ENCODE results near the gene TGIF2. TPM values are rescaled to one million over a fixed set of nuclear protein-coding genes. Genes with fewer than 3 reads are reported as not detected.
"Not testable (repeated sequence)": the region's sequence is repeated elsewhere in the genome, so short reads cannot be mapped to it uniquely, and the experiment has no call there.

The TGIF2 gene
- total and polyA plus RNA-seq, 7 experiments from 2014 or later: 32.1 to 44.3 (median 37.7) TPM

GRCh38 chr20:36634342-36634741 lies 60.9 kb downstream of the TGIF2 start:
- H3K27ac Mint-ChIP-seq: peak overlapping the region in 7 of 9 donors; percentile 75 to 96 (median 86)
- ATAC-seq (no peak), DNase-seq (no peak)
- intact Hi-C loops (cut with micrococcal nuclease): no loop called here
- peaks cover 10 to 46% (median 21%) of the 10 kb centered on the region in 5 donors for H3K36me3 Mint-ChIP-seq
- H3K9me3 ChIP-seq (ENCODE audit: control insufficient read depth in 2 of 3, low read length in 3 of 3): no peaks in the 10 kb centered on the region
- H3K4me3 Mint-ChIP-seq: peak overlapping the region in 1 of 10 donors; percentile 25
- H3K4me3 ChIP-seq (ENCODE audit: low read length): no peak overlapping the region
- no peaks in the 10 kb centered on the region for H3K27me3 Mint-ChIP-seq
- no peaks in the 10 kb centered on the region for H3K27me3 ChIP-seq (ENCODE audit: control insufficient read depth in 2 of 2, insufficient read depth in 2 of 2, low read length in 2 of 2)
- ChIA-PET CTCF (no interaction called here), POLR2A (interaction anchor here (1.4 kb wide), 1 partner anchor 10 kb away, joined by 6 read pairs; no protein-coding TSS in a partner anchor)
- no peak overlapping the region for H3K27ac ChIP-seq (ENCODE audit: low read depth, low read length)
- peaks cover 21 to 39% (median 37%) of the 10 kb centered on the region in 7 donors for H3K4me1 Mint-ChIP-seq
- peaks cover 15 to 16% of the 10 kb centered on the region in 2 donors for H3K4me1 ChIP-seq (ENCODE audit: control insufficient read depth in 2 of 2, insufficient read depth in 2 of 2, low read length in 2 of 2)
- H3K9me3 Mint-ChIP-seq: no peaks in the 10 kb centered on the region
- peaks cover 3 to 84% (median 16%) of the 10 kb centered on the region in 3 experiments for H3K36me3 ChIP-seq (ENCODE audit: control insufficient read depth in 2 of 3, insufficient read depth in 3 of 3, low read length in 3 of 3)

GRCh38 chr20:36638876-36639400 lies 65.5 kb downstream of the TGIF2 start:
- not testable (repeated sequence) for DNase-seq
- POLR2A ChIA-PET: interaction anchor here (9.2 kb wide), 1 partner anchor 9 kb away, joined by 74 read pairs; no protein-coding TSS in a partner anchor

GRCh38 chr20:36641506-36641843 lies 68.1 kb downstream of the TGIF2 start:
- intact Hi-C loops (cut with micrococcal nuclease): no loop called here
- Histone ChIP-seq H3K9me3 (ENCODE audit: control insufficient read depth in 2 of 3, low read length in 3 of 3) (no peaks in the 10 kb centered on the region), H3K36me3 (ENCODE audit: control insufficient read depth in 2 of 3, insufficient read depth in 3 of 3, low read length in 3 of 3) (peaks cover 10 to 51% (median 12%) of the 10 kb centered on the region in 3 experiments), H3K27me3 (ENCODE audit: control insufficient read depth in 2 of 2, insufficient read depth in 2 of 2, low read length in 2 of 2) (no peaks in the 10 kb centered on the region), H3K4me3 (ENCODE audit: low read length) (no peak overlapping the region), H3K4me1 (ENCODE audit: control insufficient read depth in 2 of 2, insufficient read depth in 2 of 2, low read length in 2 of 2) (peaks cover 28 to 34% of the 10 kb centered on the region in 2 donors), H3K27ac (ENCODE audit: low read depth, low read length) (no peak overlapping the region)
- peak overlapping the region; percentile 36 to 97 (median 86) for H3K27ac Mint-ChIP-seq
- H3K9me3 Mint-ChIP-seq: peaks cover 0 to 2% (median 0%) of the 10 kb centered on the region in 11 donors
- CTCF ChIA-PET: no interaction called here
- H3K36me3 Mint-ChIP-seq: peaks cover 0 to 34% (median 9%) of the 10 kb centered on the region in 5 donors
- no peak for DNase-seq
- peaks cover 28 to 57% (median 51%) of the 10 kb centered on the region in 7 donors for H3K4me1 Mint-ChIP-seq
- POLR2A ChIA-PET: interaction anchor here (9.2 kb wide), 1 partner anchor 11 kb away, joined by 74 read pairs; no protein-coding TSS in a partner anchor
- peak overlapping the region in 4 of 10 donors; percentile 7 to 99 (median 95) for H3K4me3 Mint-ChIP-seq
- no peaks in the 10 kb centered on the region for H3K27me3 Mint-ChIP-seq
- no peak for ATAC-seq

More at GRCh38 chr20:36638876-36639400, 65.5 kb downstream of the TGIF2 start:
- H3K9me3 Mint-ChIP-seq; H3K27me3 ChIP-seq (ENCODE audit: control insufficient read depth in 2 of 2, insufficient read depth in 2 of 2, low read length in 2 of 2); H3K9me3 ChIP-seq (ENCODE audit: control insufficient read depth in 2 of 3, low read length in 3 of 3); H3K27me3 Mint-ChIP-seq; H3K4me3 Mint-ChIP-seq; H3K27ac ChIP-seq (ENCODE audit: low read depth, low read length); ATAC-seq; H3K4me3 ChIP-seq (ENCODE audit: low read length); intact Hi-C loops (cut with micrococcal nuclease): not testable (repeated sequence)
- H3K36me3 ChIP-seq (ENCODE audit: control insufficient read depth in 2 of 3, insufficient read depth in 3 of 3, low read length in 3 of 3): peaks cover 12 to 70% (median 20%) of the 10 kb centered on the region in 3 experiments
- peaks cover 0 to 28% (median 13%) of the 10 kb centered on the region in 5 donors for H3K36me3 Mint-ChIP-seq
- CTCF ChIA-PET: interaction anchor here (0.5 to 0.6 kb wide), 2 partner anchors 26 to 405 kb away, joined by 3 read pairs; no protein-coding TSS in a partner anchor
- H3K27ac Mint-ChIP-seq: peak overlapping the region in 4 of 9 donors; percentile 40 to 51 (median 44)
- peaks cover 22 to 25% of the 10 kb centered on the region in 2 donors for H3K4me1 ChIP-seq (ENCODE audit: control insufficient read depth in 2 of 2, insufficient read depth in 2 of 2, low read length in 2 of 2)
- H3K4me1 Mint-ChIP-seq: peaks cover 23 to 39% (median 31%) of the 10 kb centered on the region in 7 donors

- Histone ChIP-seq H3K4me3 (ENCODE audit: low read length) (no peak overlapping the region), H3K9me3 (ENCODE audit: control insufficient read depth in 2 of 3, low read length in 3 of 3) (no peaks in the 10 kb centered on the region), H3K27ac (ENCODE audit: low read depth, low read length) (no peak overlapping the region), H3K4me1 (ENCODE audit: control insufficient read depth in 2 of 2, insufficient read depth in 2 of 2, low read length in 2 of 2) (peaks cover 30 to 35% of the 10 kb centered on the region in 2 donors), H3K27me3 (ENCODE audit: control insufficient read depth in 2 of 2, insufficient read depth in 2 of 2, low read length in 2 of 2) (no peaks in the 10 kb centered on the region), H3K36me3 (ENCODE audit: control insufficient read depth in 2 of 3, insufficient read depth in 3 of 3, low read length in 3 of 3) (peaks cover 10 to 46% (median 12%) of the 10 kb centered on the region in 3 experiments)
- no peaks in the 10 kb centered on the region for H3K27me3 Mint-ChIP-seq
- CTCF ChIA-PET: no interaction called here
- H3K4me3 Mint-ChIP-seq: peak overlapping the region in 9 of 10 donors; percentile 38 to 99 (median 97)
- peaks cover 0 to 2% (median 0%) of the 10 kb centered on the region in 11 donors for H3K9me3 Mint-ChIP-seq
- intact Hi-C loops (cut with micrococcal nuclease): no loop called here
- ATAC-seq: no peak
- H3K27ac Mint-ChIP-seq: peak overlapping the region; percentile 36 to 97 (median 85)
- peaks cover 29 to 61% (median 55%) of the 10 kb centered on the region in 7 donors for H3K4me1 Mint-ChIP-seq
- peaks cover 0 to 31% (median 9%) of the 10 kb centered on the region in 5 donors for H3K36me3 Mint-ChIP-seq
- POLR2A ChIA-PET: interaction anchor here (0.7 to 9.2 kb wide), 3 partner anchors 12 to 47 kb away, joined by 5 to 74 read pairs (median 5); no protein-coding TSS in a partner anchor
- no peak for DNase-seq
These were observed 68.7 kb downstream of the TGIF2 start for GRCh38 chr20:36642136-36642535.

Other genes starting within 250 kb of the TGIF2 start
- gene MYL9, start 32.1 kb upstream of the TGIF2 start, total RNA-seq: 1 to 10 TPM in 1 of 5 experiments, under 1 TPM in 2, not detected in 2; 0.29 to 2.4 (median 0.29) TPM
- gene MYL9, start 32.1 kb upstream of the TGIF2 start, polyA plus RNA-seq: not detected
- gene RAB5IF, start 32.2 kb downstream of the TGIF2 start, total RNA-seq: 100 to 1,000 TPM in 1 of 5 experiments, 10 to 100 TPM in 4; 47.9 to 100 (median 53.1) TPM
- 100 to 1,000 TPM; 104 to 153 TPM for gene RAB5IF, start 32.2 kb downstream of the TGIF2 start, polyA plus RNA-seq
- 10 to 100 TPM; 28.3 to 80.7 (median 29.7) TPM for gene SLA2, start 72.6 kb downstream of the TGIF2 start, total RNA-seq
- gene SLA2, start 72.6 kb downstream of the TGIF2 start, polyA plus RNA-seq: 10 to 100 TPM; 11.0 to 13.7 TPM
- gene NDRG3, start 172.5 kb downstream of the TGIF2 start, total RNA-seq: 10 to 100 TPM; 20.8 to 30.6 (median 28.9) TPM
- 10 to 100 TPM; 44.1 to 49.4 TPM for gene NDRG3, start 172.5 kb downstream of the TGIF2 start, polyA plus RNA-seq
- gene DSN1, start 200.2 kb downstream of the TGIF2 start, total RNA-seq: 10 to 100 TPM in 4 of 5 experiments, 1 to 10 TPM in 1; 9.2 to 27.5 (median 13.4) TPM
- 10 to 100 TPM in 1 of 2 donors, 1 to 10 TPM in 1; 9.0 to 10.5 TPM for gene DSN1, start 200.2 kb downstream of the TGIF2 start, polyA plus RNA-seq

Data from naive thymus-derived CD4-positive, alpha-beta T cell (primary cell).